A673 (cell line): Measurements from ENCODE around the gene MAP2.

ENCODE experiments used
- CTCF ChIP-seq: fragments of 300-800, 200-600 bp; sonication (generic); conservative IDR thresholded peaks from 2 replicates; pipeline ENCODE4 v1.5.1; 2017; ENCODE audit warnings: low read depth, mild to moderate bottlenecking, antibody characterized with exemption, low read length, moderate library complexity, mixed read lengths
- EZH2 ChIP-seq: fragments of 200-600 bp; sonication (generic); IDR thresholded peaks from 2 replicates; pipeline ENCODE4 v1.6.1; 2017; ENCODE audit warnings: borderline replicate concordance, low read depth, mild to moderate bottlenecking, mixed read lengths, antibody characterized with exemption, low read length; ENCODE audit not compliant: poor library complexity, severe bottlenecking

DNA sequence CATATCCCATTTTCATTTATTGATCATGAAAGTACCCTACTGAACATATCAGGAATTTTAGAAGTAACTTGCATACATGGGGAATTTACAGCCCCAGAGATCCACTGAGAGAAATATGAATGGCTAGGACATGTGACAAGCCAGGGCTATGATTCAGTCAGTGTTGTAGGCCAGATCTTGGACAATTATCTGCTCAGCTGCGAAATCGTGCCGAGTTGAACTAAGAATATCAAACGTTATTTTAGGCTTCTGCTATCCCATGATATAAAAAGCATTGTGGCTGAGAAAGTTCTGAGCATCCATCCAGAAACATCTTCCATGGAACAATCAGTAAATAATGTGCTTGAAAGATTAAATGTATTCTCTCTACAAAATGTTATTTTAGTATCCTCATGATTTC, 262.1 kb downstream of the MAP2 start:
- TF ChIP-seq CTCF (no peak), EZH2 (no peak)
